ENCODE results near the gene ZCWPW1. TPM values are rescaled to one million over a fixed set of nuclear protein-coding genes. Genes with fewer than 3 reads are reported as not detected.

Gene ZCWPW1
- total and polyA plus RNA-seq, 10 of the 15 experiments (the other 5 are each of a cell fraction or from before 2014, with no cell fraction given): 1.3 to 4.4 (median 3.7) TPM

DNA sequence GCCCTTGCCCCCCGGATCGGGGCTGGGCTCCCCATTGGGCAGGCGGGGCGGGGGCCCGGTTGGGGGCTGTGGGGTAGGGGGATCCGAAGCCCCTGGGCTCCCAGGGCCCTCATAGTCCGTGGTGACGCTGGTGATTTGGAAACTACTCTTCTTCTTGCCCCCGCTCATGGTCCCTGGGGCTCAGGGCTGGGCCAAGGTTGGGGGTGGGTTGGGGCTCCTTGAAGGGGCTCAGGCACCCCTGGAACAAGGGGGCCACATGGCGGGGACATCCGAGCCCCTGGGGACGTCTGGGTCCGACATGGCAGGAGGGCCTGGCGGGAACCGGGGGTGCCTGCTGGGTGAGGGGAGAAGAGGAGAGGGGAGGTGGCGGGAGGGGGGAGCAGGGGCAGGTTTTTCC, 49.4 kb upstream of the ZCWPW1 start (continued):
- TF ChIP-seq, protein P1, sequence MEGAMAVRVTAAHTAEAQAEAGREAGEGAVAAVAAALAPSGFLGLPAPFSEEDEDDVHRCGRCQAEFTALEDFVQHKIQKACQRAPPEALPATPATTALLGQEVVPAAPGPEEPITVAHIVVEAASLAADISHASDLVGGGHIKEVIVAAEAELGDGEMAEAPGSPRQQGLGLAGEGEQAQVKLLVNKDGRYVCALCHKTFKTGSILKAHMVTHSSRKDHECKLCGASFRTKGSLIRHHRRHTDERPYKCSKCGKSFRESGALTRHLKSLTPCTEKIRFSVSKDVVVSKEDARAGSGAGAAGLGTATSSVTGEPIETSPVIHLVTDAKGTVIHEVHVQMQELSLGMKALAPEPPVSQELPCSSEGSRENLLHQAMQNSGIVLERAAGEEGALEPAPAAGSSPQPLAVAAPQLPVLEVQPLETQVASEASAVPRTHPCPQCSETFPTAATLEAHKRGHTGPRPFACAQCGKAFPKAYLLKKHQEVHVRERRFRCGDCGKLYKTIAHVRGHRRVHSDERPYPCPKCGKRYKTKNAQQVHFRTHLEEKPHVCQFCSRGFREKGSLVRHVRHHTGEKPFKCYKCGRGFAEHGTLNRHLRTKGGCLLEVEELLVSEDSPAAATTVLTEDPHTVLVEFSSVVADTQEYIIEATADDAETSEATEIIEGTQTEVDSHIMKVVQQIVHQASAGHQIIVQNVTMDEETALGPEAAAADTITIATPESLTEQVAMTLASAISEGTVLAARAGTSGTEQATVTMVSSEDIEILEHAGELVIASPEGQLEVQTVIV (IDR thresholded peaks at IDR 0.05; ENCODE audit: borderline replicate concordance, partially characterized antibody): no peak
- TF ChIP-seq, protein P2, sequence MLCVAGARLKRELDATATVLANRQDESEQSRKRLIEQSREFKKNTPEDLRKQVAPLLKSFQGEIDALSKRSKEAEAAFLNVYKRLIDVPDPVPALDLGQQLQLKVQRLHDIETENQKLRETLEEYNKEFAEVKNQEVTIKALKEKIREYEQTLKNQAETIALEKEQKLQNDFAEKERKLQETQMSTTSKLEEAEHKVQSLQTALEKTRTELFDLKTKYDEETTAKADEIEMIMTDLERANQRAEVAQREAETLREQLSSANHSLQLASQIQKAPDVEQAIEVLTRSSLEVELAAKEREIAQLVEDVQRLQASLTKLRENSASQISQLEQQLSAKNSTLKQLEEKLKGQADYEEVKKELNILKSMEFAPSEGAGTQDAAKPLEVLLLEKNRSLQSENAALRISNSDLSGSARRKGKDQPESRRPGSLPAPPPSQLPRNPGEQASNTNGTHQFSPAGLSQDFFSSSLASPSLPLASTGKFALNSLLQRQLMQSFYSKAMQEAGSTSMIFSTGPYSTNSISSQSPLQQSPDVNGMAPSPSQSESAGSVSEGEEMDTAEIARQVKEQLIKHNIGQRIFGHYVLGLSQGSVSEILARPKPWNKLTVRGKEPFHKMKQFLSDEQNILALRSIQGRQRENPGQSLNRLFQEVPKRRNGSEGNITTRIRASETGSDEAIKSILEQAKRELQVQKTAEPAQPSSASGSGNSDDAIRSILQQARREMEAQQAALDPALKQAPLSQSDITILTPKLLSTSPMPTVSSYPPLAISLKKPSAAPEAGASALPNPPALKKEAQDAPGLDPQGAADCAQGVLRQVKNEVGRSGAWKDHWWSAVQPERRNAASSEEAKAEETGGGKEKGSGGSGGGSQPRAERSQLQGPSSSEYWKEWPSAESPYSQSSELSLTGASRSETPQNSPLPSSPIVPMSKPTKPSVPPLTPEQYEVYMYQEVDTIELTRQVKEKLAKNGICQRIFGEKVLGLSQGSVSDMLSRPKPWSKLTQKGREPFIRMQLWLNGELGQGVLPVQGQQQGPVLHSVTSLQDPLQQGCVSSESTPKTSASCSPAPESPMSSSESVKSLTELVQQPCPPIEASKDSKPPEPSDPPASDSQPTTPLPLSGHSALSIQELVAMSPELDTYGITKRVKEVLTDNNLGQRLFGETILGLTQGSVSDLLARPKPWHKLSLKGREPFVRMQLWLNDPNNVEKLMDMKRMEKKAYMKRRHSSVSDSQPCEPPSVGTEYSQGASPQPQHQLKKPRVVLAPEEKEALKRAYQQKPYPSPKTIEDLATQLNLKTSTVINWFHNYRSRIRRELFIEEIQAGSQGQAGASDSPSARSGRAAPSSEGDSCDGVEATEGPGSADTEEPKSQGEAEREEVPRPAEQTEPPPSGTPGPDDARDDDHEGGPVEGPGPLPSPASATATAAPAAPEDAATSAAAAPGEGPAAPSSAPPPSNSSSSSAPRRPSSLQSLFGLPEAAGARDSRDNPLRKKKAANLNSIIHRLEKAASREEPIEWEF (IDR thresholded peaks at IDR 0.05; ENCODE audit: insufficient replicate concordance, low read depth, low read length): no peak
- no peak for TF ChIP-seq MTA3 (IDR thresholded peaks at IDR 0.05; ENCODE audit: borderline replicate concordance, low read length)
- TF ChIP-seq BHLHE40 (IDR thresholded peaks at IDR 0.05; ENCODE audit: borderline replicate concordance in 1 of 2, low read depth in 2 of 2, low read length in 1 of 2): no peak
